ENCODE data around the gene LCOR.

The LCOR gene

DNA sequence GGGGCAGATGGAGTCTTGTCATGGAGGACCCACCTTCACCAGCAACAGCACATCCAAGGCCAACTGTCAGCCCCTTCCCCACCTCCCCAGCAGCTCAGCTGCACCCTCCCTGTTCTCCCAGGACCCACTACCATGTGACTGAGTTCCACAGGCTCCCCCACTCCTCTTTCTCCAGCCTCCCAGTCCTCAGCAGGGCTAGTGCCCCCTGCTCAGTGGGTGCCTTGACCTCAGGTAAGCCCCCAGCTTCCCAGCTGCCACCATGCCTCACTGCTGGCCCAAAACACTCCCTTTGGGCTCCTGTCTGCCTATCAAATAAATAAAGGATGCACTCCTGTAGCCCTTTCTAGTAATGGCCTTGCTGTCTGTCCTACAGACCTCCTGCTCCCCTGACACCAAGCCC lies 179.3 kb downstream of the LCOR start:
- DNase-seq (ENCODE audit: low read depth in 2 of 2): no peak

DNA sequence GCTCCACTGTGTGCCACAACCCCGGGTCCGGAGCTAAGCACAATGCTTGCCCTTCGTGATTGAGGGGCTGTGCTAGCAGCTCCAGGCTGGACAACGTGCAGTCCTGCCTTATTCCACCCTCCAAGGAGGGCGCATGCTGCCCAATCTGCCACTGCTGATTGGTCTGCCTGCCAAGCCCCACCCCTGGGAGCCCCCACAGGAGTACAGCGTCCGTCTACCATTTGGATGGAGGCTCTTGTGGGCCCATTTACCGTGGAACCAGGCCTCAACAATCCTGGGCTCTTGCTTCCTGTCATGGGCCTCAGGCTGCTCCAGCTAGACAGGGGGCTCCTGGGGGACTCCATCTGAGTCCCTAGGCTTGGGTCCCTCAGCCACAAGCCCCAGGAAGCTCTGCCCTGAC lies 180.4 kb downstream of the LCOR start:
- DNase-seq (ENCODE audit: low read depth in 2 of 2): no peak

DNA sequence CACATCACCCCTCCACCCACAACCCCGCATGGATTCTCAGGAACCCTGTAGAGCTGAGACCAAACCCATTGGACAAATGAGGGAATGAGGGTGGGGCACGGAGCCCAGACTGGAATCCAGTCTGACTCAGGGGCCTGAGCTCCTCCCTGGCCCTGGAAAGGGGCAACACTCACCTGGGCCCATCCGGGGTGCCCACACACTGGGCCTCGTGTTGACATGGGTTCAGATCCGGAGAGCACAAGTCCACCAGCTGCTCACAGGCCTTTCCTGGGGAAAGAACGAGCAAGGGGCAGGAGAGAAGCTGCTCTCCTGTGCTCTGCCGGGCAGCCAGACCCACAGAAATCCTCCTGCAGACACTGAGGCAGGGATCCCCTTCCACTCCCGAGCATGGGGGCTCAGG lies 181.5 kb downstream of the LCOR start:
- no peak for DNase-seq (ENCODE audit: low read depth in 2 of 2)

DNA sequence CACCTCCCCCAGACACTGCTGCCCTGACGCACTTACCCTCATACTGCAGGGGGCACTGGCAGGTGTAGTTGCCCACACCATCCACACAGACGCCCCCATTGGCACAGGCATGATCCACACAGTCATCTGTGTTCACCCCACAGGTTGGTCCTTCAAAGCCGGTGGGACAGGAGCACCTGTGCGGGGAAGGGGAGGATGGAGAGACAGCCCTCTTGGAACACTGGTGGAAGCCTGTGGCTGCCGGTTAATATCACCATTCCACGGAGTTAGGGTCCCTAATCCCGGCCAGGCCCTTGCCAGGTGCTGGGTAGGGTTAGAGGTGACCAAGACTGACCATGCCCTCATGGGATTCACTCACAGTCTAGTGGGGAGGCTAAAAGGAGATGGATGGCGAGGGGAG lies 181.9 kb downstream of the LCOR start:
- DNase-seq (ENCODE audit: low read depth in 2 of 2): no peak

DNA sequence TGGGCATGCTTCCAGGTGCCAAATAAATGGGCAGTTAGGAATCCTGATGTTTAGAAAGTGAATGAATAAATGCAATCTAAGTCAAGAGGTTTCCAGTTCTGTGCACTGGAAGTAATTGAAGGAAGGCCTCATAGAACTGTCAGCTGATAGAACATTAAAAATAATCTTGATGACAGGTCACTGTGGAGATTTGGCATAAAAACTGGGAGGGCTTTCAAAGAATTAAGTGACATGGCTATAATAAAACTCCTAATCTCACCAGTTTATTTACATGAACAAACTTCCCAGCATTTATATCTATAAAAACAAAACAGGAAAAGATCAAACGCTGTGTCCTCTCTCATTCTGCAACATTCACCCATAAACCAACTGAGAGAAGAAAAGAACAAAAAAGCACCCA lies 183.1 kb downstream of the LCOR start:
- DNase-seq (ENCODE audit: low read depth in 2 of 2): no peak

DNA sequence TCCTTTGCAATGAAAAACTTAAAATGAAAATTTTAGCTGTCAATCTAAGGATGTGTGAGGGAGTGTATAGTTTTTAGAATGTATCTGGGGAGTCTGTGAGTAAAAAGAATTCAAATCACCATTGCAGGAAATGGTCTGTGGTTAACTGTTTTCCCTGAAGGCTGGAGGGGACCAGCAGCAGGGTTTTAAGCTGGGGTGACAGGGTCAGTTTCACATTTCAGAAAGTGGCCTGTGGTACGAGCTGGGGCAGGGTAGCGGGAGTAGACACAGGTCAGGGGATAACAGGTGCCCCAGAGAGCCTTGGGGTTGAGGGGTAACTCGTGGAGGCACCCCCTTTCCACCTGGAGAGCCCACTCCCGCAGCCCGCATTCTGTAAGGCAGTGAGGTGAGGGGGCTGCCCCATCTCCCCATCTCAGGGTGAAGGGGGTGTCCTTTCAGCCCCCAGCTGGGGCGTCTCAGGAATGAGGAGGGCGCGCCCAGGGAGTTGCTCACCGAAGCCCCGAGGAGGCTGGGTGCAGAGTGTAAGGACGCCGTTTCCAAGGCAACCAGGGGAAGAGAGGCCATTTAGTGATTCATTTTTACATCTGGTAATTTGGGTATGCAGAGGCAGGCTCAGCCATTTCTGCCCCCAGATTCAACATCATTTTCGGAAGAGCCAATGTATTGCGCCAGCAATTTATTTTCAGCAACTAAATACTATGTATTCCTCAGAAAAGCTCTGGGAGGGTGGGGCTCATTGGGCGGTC lies 184.8 kb downstream of the LCOR start:
- peak; percentile 8 to 52 for DNase-seq (ENCODE audit: low read depth in 2 of 2)

DNA sequence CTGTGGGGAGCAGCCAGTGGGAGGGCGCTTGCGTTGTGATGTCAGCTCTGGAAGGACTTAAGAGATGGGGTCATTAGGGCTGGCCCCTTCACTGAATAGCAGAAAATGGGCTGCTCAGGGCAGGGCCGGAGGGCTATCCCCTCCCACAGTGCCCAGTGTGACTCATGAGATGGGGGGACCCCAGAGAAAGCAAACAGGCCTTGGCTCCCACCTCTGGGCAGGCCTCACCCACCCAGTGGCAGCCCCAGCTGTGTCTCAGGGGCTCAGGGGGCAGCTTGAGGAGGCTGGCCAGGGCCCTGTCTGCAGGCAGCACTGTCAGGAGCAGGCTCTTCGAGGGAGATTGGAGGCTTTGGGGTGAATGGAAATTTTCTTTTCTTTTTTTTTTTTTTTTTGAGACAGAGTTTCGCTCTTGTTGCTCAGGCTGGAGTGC lies 185.4 kb downstream of the LCOR start:
- DNase-seq (ENCODE audit: low read depth in 2 of 2): no peak

DNA sequence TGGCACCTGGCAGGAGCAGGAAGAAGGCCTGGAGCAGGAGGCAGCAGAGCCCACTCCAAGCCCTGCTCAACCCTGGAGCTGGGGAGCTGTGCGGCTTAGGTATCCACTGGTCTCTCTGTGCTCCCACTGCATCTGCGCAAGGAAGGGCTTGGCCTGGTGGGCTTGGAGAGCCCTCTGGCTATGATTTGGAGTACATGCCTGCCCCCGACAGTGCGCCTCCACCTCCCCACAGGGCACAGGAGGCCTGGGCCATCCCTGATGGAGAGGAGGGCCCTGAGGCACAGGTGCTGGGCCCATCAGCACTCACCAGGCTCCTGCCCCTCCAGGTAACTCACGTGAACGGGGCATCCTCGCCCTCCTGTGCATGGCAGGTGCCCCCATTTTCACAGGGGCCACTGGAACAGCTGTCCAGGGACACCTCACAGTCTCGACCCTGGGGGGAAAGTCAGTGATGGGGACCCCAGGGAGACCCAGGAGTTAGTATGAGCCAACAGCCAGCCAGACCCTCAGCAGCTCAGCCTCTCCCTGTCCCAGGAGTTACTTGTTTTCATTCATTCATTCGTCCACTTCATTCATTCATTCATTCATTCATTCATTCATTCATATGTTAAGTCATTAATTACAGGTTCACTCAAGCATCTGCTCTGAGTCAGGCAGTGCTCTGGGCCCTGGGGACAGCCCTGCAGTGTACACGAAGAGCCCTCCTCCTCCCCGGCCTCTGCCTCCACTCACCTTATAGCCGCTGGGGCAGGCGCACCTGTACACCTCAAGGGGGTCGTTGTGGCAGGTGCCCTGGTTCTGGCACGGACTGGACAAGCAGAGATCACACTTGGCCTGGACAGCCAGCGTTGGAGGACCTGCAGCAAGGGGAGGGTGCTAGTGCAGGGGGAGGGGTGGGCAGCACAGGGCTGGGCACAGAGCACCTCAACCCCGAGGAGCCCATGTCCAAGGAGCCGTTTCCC lies 186.4 kb downstream of the LCOR start:
- no peak for DNase-seq (ENCODE audit: low read depth in 2 of 2)

DNA sequence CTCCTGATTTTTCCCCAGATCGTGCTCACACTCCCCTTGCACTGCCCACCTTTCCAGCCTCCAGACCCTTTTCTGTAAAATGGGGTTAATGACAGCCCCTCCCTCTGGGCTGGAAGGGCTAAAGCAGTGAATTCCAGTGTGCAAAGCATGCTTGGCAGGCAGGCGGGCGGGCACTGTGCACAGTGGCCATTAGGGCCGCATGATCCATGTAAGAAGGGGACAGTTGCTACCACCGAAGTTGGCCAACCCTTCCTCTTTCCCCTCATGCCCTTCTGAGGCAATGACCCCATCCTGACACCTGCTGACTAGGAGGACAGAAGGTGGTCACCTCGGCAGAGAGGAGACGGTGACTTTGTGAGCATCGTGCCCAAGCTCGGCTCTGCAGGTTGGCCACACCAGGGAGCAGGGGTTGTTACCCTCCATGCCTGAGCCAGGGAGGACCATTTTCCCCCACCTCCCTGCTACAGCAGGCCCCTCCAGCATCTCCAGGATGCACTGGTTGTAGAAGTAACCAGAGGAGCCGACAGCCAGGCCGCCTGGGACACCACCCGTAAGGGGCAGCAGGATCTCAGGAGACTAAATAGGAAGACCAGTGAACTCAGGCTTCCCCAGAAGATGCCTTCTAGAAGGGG lies 187.2 kb downstream of the LCOR start:
- no peak for DNase-seq (ENCODE audit: low read depth in 2 of 2)

DNA sequence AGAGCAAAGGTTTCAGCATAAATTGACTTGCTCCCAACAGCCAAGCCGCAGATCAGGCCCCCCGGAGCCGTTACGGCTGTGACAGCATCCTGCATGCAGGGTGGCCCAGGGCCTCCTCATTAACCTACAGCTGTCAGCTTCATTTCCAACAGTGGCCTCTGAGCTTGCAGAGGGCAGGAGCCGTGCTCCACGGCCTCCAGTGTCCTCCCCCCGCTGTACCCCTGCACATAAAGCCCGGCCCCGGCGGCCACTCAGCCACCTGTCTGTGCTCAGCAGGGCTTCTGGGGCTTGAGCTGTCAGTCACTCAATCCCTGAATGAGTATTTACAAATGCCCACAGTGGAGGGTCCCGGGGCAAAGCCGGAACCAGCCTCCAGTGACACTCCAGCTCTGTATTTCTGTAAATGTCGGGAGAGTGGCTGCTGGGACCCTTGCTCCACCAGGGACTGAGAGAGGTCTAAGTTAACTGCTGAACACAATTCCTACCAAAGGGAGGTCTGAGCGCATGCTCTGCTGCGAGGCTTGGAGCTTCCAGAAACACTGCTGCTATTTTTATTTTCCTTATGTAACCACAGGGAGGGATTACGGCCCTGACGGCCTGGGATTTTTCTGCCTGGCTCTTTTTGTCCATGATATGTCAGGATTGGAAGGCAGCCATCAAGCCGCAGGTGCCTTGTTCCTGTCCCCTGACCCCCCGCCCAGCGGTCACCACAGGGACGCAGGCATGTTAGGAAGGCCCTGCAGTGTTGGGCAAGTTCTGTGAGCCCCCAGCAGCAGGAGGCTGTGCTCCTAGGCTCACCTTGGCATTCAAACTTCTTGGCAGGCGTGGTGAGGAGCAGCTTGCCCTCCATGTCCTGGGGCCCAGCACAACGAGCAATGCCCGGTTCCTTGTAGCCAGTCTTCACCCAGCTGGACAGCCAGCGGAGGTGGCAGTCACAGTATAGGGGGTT lies 188.6 kb downstream of the LCOR start:
- DNase-seq (ENCODE audit: low read depth in 2 of 2): no peak

DNA sequence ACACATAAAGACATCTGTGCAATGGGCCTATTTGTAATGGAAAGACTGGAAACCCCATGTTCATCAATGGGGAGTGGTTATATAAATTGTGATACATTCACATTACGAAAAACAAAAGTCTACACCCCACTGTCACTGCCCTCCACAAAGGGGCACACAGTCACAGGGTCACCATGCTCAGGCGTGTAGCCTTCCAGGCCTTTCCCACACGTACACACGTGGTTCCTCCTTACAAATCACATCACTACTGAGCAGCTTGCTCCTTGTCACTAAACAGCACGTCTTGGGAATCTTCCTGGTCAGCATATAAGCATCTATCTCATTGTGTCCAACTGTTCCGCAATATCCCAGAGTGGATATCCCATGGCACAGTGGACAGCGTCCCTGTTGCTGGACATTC lies 190.5 kb downstream of the LCOR start:
- no peak for DNase-seq (ENCODE audit: low read depth in 2 of 2)

DNA sequence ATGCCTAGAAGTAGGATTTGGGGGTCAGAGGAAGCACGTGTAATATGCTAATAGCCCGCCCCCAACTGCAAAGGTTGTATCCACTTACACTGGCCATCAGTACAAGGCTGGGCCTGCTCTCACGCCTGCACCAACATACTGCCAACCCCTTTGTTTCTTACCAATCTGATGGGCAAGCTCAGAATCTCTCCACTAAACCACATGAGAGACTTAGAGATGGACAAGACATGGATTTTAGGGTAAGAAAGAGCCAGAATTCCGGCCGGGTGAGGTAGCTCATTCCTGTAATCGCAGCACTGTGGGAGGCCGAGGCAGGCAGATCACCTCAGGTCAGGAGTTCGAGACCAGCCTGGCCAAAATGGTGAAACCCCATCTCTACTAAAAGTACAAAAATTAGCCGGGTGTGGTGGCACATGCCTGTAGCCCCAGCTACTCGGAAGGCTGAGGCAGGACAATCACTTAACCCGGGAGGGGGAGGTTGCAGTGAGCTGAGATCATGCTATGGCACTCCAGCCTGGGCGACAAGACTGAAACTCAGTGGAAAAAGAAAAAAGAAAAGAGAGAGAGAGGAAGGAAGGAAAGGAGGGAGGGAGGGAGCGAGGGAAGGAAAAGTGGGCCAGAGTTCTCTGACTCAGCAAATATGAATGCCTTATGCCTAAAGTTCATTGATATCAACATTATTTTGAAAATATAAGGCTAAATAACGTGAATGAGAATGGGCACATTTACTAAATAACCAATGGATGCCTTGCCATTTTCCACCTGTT lies 191.5 kb downstream of the LCOR start:
- no peak for DNase-seq (ENCODE audit: low read depth in 2 of 2)

DNA sequence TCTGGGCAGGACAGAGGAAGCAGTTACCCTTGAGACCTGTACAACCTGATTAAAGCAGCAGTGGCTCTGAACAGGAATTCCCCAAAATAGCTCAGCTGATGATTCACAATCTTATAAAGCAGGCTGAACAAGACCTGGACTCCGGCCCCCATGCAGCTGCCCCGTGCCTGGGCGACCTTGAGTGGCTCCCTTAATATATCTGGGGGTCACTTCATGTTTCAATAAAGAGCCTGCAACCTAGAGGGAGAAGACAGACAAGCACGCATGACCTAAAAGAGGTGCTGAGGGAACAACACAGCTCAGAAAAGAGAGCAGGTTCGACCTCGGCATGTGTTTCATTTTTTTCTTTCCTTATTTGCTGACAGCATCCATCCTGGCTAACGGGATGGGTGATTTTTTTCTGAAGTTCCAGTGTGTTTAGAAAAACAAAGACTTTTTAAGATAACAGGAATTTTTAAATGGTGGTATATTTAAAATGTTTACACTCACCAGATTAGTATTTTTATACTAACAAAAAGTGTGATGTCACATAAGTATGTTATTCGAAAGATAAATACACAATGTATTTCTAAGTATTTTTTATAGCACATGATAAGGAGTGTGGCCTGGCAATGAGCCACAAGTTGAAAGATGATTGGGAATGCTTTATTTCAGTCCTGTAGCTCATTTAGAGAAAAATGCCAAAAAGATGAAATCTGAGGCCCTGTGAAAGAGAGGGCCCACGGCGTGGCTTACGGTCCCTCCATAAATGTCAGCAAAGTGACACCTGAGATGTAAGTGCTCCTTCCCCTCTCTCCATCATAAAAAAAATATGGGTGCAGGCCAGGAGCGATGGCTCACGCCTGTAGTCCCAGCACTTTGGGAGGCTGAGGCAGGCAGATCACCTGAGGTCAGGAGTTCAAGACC lies 192.3 kb downstream of the LCOR start:
- no peak for DNase-seq (ENCODE audit: low read depth in 2 of 2)

DNA sequence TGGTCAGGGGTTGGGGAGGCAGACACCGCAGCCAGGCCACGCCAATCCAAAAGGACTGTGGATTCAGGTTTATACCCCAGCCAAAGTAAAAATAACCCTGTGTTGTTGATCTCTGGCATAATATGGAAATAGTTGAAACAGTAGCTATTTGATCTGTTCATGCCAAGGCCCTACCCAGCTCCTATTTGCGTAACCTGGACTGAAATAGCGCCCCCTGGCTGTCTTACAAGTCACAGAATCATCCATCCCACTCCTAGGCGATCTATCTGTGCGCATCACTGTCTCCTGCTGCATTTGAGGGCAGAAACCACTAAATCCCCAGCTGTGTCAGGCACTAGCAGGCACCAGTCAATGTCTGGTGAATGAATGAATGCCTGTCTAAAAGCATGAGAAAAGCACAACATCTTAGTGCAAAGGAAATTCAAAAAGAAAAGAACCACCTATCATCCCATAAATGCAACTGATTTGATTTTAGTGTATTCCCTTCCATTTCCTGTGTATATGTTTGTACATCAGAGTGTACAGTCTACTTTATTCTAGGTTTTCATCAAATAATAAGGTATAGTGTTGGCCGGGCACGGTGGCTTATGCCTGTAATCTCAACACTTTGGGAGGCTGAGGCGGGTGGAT lies 193.6 kb downstream of the LCOR start:
- DNase-seq (ENCODE audit: low read depth in 2 of 2): peak; percentile 21 to 43

DNA sequence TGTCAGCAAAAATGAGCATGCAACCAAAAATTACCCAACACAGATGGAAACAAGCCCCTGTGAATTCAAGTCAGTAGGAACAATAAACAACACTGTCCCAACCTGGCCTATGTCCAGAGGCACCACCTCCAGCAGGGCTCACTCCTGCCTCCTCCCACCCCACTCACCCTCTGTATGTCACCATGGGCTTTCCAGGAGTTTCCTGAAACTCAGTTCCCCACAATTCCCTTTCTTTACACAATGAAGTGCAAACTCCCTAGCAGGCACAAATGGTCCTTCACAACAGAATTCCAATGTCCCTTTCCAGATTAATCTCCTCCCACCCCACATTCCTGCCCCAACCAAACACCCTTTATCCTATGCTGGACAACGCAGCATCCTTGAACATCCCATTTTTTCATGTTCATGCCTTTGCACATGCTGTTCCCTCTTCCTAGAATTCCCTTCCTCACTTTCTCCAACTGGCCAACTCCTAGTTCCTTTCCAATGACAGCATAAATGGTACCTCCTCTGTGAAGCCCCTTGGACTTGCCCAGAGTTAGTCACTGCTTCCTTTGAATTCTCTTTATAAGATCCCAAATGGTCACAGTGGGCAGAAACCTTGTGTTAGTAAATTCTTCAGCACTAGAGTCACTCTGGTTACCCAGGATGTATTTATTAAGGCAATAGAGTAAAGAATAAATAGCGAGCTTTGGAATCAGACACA lies 196.2 kb downstream of the LCOR start:
- DNase-seq (ENCODE audit: low read depth in 2 of 2): no peak

DNA sequence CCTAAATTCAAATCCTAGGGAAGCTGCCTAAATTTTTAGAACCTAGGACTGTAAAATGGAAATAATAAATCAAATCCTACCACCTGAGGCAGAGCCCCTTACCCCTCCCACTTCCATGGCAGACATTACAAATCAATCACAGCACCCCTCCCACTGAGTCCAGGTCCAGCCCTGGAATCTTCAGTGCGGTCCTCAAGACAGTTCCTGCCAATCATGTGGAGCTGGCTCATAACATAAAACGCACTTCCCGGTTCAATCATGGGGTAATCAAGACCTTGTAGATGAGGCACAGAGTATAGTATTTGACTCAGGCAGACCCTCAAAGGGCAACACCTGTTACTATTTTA lies 196.7 kb downstream of the LCOR start:
- no peak for DNase-seq (ENCODE audit: low read depth in 2 of 2)

DNA sequence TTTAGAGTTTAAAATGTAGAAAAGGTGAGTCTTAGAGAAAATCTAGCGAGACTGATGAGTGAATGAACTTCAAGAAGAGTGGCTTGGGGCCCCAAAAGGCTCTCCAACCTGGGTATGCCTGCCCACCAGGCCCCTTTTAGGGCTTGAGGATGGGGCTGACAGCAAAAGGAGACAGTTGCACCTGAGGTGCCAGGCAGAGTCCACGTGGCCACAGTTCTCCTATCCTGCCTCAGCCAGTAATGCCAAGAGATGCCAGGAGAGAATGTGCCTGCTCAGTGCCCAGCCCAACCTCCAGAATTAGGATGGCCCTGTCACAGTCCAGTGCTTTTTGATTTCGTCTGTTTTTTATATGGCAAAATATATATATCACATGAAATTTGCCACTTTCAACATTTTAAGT lies 197.2 kb downstream of the LCOR start:
- no peak for DNase-seq (ENCODE audit: low read depth in 2 of 2)

DNA sequence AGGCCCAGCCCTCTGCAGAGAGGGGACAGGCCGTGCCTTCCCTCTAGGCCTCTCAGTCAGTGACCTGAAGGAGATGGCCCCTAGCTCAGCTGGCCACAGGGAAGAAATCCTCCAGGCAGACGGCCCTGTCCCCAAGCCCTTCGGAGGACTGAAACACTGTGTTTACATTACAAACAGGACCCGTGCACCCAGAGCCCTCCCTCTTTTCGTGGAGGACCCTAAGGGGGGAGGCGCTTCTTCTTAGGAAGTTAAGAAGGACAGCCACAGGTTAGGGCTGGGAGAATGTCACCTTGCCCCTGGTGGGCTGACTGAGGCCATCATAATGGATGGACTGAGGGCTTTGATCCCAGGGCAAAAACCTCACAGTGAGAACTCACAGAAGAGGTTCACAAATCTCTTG lies 198.8 kb downstream of the LCOR start:
- DNase-seq (ENCODE audit: low read depth in 2 of 2): no peak

DNA sequence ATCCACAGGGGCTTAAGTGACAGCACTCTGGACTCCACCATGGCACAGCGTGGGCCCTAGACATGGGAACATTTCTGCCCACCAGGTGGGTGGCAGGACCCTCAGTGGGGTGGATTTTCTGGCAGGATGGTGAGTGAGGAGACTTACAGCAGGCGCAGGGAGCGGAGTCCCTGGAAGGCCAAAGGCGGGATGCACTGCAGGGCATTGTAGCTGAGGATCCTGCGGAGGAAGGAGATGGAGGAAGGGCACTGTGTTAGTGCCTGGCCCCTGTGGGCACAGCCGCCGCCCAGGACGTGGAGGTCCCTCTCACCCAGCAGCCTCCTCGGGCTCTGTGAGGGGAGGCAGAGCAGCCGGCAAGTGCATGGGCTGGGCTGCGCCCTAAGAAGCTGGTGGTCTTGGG lies 199.4 kb downstream of the LCOR start:
- DNase-seq (ENCODE audit: low read depth in 2 of 2): no peak

Data from stimulated activated CD8-positive, alpha-beta memory T cell treated with anti-CD3 and anti-CD28 coated beads, Interleukin-2, amount 100 ng/mL, for 48 hours (primary cell).